WTC11 (cell line): ENCODE results near the gene ABHD6. TPM values are rescaled to one million over a fixed set of nuclear protein-coding genes. Genes with fewer than 3 reads are reported as not detected.
A peak's percentile ranks its signal among the peaks of the same experiment; 100 is the strongest.

Experiments
- E2F1 ChIP-seq: sonication (generic); formaldehyde crosslinking; IDR thresholded peaks from 2 replicates; pipeline ENCODE4 v1.8.0; 2022; ENCODE audit warnings: mild to moderate bottlenecking, missing genetic modification reagents
- EMX1 ChIP-seq: fragments of 250-450 bp; sonication (Bioruptor Pico); IDR thresholded peaks from 2 replicates; pipeline ENCODE4 v1.8.0; 2021; ENCODE audit warnings: mild to moderate bottlenecking
- FOXK1 ChIP-seq: sonication (generic); formaldehyde crosslinking; IDR thresholded peaks from 2 replicates; pipeline ENCODE4 v1.8.0; 2022; ENCODE audit warnings: mild to moderate bottlenecking, moderate library complexity, missing genetic modification reagents
- GTF2I ChIP-seq: fragments of 250-450 bp; sonication (Bioruptor Pico); conservative IDR thresholded peaks from 2 replicates; pipeline ENCODE4 v1.4.0; 2021; ENCODE audit warnings: mild to moderate bottlenecking
- HMGA2 ChIP-seq: fragments of 250-450 bp; sonication (Bioruptor Pico); IDR thresholded peaks from 2 replicates; pipeline ENCODE4 v1.4.0; 2021; ENCODE audit warnings: mild to moderate bottlenecking, moderate library complexity
- NFATC4 ChIP-seq: fragments of 250-450 bp; sonication (Bioruptor Pico); IDR thresholded peaks from 2 replicates; pipeline ENCODE4 v1.9.0; 2021; ENCODE audit warnings: mild to moderate bottlenecking
- NFYB ChIP-seq: sonication (generic); formaldehyde crosslinking; conservative IDR thresholded peaks from 2 replicates; pipeline ENCODE4 v1.8.0; 2022; ENCODE audit warnings: low read depth, missing genetic modification reagents
- NR1H2 ChIP-seq: sonication (generic); formaldehyde crosslinking; IDR thresholded peaks from 2 replicates; pipeline ENCODE4 v1.9.0; 2021; ENCODE audit warnings: mild to moderate bottlenecking, moderate library complexity, missing genetic modification reagents
- PRDM15 ChIP-seq: sonication (generic); formaldehyde crosslinking; IDR thresholded peaks from 2 replicates; pipeline ENCODE4 v1.8.0; 2022; ENCODE audit warnings: missing genetic modification reagents
- SMAD3 ChIP-seq: sonication (generic); formaldehyde crosslinking; IDR thresholded peaks from 2 replicates; pipeline ENCODE4 v1.8.0; 2022; ENCODE audit warnings: missing genetic modification reagents, mild to moderate bottlenecking, borderline replicate concordance
- SOX15 ChIP-seq: fragments of 250-450 bp; sonication (Bioruptor Pico); IDR thresholded peaks from 2 replicates; pipeline ENCODE4 v1.9.0; 2021; ENCODE audit warnings: mild to moderate bottlenecking
- TP53 ChIP-seq: sonication (generic); formaldehyde crosslinking; IDR thresholded peaks from 2 replicates; pipeline ENCODE4 v1.8.1; 2023; ENCODE audit warnings: mild to moderate bottlenecking, missing genetic modification reagents
- USF1 ChIP-seq: sonication (generic); formaldehyde crosslinking; IDR thresholded peaks from 2 replicates; pipeline ENCODE4 v1.8.0; 2022; ENCODE audit warnings: mild to moderate bottlenecking, missing genetic modification reagents
- ZNF121 ChIP-seq: sonication (generic); formaldehyde crosslinking; IDR thresholded peaks from 2 replicates; pipeline ENCODE4 v1.8.0; 2023; ENCODE audit warnings: missing genetic modification reagents
- ZNF138 ChIP-seq: sonication (generic); formaldehyde crosslinking; conservative IDR thresholded peaks from 2 replicates; pipeline ENCODE4 v1.8.1; 2022; ENCODE audit warnings: mild to moderate bottlenecking, moderate library complexity, missing genetic modification reagents
- ZNF219 ChIP-seq: sonication (generic); formaldehyde crosslinking; IDR thresholded peaks from 2 replicates; pipeline ENCODE4 v1.8.0; 2023; ENCODE audit warnings: missing genetic modification reagents, mild to moderate bottlenecking, borderline replicate concordance
- ZNF263 ChIP-seq: sonication (generic); formaldehyde crosslinking; IDR thresholded peaks from 2 replicates; pipeline ENCODE4 v1.8.1; 2022; ENCODE audit warnings: low read depth, mild to moderate bottlenecking, moderate library complexity, missing genetic modification reagents
- ZNF416 ChIP-seq: fragments of 250-450 bp; sonication (Bioruptor Pico); IDR thresholded peaks from 2 replicates; pipeline ENCODE4 v1.9.0; 2021; ENCODE audit warnings: mild to moderate bottlenecking, inconsistent platforms
- total RNA-seq: library from RNA; stranded (reverse); gene quantifications from 3 replicates; pipeline ENCODE4 v1.2.3, GENCODE V29; 2021
- TF ChIP-seq, protein P1 (sequence below): sonication (generic); formaldehyde crosslinking; IDR thresholded peaks from 2 replicates; pipeline ENCODE4 v1.8.1; 2023; ENCODE audit warnings: mild to moderate bottlenecking, missing genetic modification reagents, moderate library complexity
- TF ChIP-seq, protein P2 (sequence below): sonication (generic); formaldehyde crosslinking; IDR thresholded peaks from 2 replicates; pipeline ENCODE4 v1.8.0; 2023; ENCODE audit warnings: missing genetic modification reagents, mild to moderate bottlenecking, borderline replicate concordance
- TF ChIP-seq, protein P3 (sequence below): fragments of 200-600 bp; IDR thresholded peaks from 2 replicates; pipeline ENCODE4 v1.8.0; 2022; ENCODE audit warnings: antibody characterized with exemption
- TF ChIP-seq, protein P4 (sequence below): sonication (generic); formaldehyde crosslinking; IDR thresholded peaks from 2 replicates; pipeline ENCODE4 v1.8.0; 2023; ENCODE audit warnings: mild to moderate bottlenecking, missing genetic modification reagents

Gene ABHD6
- total RNA-seq, 1 experiment from 2014 or later, result 5.4 TPM

DNA sequence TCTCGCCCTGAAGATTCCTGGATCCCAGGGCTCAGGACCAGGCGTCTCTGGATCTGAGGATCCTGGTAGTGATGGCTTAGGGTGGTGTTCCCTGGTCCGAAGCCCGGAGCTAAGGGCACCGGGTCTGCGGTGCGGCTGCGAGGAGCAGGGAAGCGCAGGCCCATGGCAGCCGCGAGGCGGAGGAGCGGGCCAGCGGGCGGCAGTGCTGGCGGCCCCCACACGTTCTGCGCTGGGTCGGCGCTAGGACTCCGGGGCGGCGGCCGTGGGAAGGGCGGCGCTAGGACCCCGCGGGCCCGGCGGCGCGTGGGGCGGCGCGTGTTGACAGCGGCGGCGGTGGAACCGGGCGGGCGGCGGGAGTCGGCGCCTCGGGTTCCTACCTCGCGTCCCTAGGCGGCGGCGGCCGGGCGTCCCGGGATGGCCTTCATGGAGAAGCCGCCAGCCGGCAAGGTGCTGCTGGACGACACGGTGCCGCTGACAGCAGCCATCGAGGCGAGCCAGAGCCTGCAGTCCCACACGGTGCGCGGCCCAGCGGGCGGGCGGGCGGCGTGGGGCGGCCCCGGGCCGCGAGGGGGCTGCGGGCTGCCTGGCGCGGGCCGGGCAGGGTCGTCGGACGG lies 95.1 kb downstream of the ABHD6 start, which contains the start of gene PXK (continued):
- TF ChIP-seq, protein P1, sequence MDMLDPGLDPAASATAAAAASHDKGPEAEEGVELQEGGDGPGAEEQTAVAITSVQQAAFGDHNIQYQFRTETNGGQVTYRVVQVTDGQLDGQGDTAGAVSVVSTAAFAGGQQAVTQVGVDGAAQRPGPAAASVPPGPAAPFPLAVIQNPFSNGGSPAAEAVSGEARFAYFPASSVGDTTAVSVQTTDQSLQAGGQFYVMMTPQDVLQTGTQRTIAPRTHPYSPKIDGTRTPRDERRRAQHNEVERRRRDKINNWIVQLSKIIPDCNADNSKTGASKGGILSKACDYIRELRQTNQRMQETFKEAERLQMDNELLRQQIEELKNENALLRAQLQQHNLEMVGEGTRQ (CRISPR knock-in tag), result peak; percentile 59
- TF ChIP-seq PRDM15 (CRISPR knock-in tag) (peak; percentile 71), ZNF121 (CRISPR knock-in tag) (peak; percentile 75), ZNF138 (CRISPR knock-in tag) (no peak; the same call in 1 of the 2 replicates), SOX15 (CRISPR knock-in tag) (no peak), FOXK1 (peak; percentile 97), ZNF416 (CRISPR knock-in tag) (no peak), ZNF263 (CRISPR knock-in tag) (peak; percentile 10; the same call in 1 of the 2 replicates), ZNF219 (CRISPR knock-in tag) (no peak), NR1H2 (CRISPR knock-in tag) (no peak), EMX1 (CRISPR knock-in tag) (peak; percentile 82; the same call in 1 of the 2 replicates), TP53 (peak; percentile 89), USF1 (CRISPR knock-in tag) (peak; percentile 24; the same call in 1 of the 2 replicates), E2F1 (CRISPR knock-in tag) (no peak), NFATC4 (CRISPR knock-in tag) (no peak), NFYB (CRISPR knock-in tag) (0 out of 2 replicates have a peak, but pooled peaks have one; percentile 24), GTF2I (CRISPR knock-in tag) (no peak), SMAD3 (CRISPR knock-in tag) (no peak), HMGA2 (no peak)
- TF ChIP-seq, protein P2, sequence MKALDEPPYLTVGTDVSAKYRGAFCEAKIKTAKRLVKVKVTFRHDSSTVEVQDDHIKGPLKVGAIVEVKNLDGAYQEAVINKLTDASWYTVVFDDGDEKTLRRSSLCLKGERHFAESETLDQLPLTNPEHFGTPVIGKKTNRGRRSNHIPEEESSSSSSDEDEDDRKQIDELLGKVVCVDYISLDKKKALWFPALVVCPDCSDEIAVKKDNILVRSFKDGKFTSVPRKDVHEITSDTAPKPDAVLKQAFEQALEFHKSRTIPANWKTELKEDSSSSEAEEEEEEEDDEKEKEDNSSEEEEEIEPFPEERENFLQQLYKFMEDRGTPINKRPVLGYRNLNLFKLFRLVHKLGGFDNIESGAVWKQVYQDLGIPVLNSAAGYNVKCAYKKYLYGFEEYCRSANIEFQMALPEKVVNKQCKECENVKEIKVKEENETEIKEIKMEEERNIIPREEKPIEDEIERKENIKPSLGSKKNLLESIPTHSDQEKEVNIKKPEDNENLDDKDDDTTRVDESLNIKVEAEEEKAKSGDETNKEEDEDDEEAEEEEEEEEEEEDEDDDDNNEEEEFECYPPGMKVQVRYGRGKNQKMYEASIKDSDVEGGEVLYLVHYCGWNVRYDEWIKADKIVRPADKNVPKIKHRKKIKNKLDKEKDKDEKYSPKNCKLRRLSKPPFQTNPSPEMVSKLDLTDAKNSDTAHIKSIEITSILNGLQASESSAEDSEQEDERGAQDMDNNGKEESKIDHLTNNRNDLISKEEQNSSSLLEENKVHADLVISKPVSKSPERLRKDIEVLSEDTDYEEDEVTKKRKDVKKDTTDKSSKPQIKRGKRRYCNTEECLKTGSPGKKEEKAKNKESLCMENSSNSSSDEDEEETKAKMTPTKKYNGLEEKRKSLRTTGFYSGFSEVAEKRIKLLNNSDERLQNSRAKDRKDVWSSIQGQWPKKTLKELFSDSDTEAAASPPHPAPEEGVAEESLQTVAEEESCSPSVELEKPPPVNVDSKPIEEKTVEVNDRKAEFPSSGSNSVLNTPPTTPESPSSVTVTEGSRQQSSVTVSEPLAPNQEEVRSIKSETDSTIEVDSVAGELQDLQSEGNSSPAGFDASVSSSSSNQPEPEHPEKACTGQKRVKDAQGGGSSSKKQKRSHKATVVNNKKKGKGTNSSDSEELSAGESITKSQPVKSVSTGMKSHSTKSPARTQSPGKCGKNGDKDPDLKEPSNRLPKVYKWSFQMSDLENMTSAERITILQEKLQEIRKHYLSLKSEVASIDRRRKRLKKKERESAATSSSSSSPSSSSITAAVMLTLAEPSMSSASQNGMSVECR (CRISPR knock-in tag), result peak; percentile 61; the same call in 1 of the 2 replicates
- TF ChIP-seq, protein P3, sequence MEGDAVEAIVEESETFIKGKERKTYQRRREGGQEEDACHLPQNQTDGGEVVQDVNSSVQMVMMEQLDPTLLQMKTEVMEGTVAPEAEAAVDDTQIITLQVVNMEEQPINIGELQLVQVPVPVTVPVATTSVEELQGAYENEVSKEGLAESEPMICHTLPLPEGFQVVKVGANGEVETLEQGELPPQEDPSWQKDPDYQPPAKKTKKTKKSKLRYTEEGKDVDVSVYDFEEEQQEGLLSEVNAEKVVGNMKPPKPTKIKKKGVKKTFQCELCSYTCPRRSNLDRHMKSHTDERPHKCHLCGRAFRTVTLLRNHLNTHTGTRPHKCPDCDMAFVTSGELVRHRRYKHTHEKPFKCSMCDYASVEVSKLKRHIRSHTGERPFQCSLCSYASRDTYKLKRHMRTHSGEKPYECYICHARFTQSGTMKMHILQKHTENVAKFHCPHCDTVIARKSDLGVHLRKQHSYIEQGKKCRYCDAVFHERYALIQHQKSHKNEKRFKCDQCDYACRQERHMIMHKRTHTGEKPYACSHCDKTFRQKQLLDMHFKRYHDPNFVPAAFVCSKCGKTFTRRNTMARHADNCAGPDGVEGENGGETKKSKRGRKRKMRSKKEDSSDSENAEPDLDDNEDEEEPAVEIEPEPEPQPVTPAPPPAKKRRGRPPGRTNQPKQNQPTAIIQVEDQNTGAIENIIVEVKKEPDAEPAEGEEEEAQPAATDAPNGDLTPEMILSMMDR, result no peak
- TF ChIP-seq, protein P4, sequence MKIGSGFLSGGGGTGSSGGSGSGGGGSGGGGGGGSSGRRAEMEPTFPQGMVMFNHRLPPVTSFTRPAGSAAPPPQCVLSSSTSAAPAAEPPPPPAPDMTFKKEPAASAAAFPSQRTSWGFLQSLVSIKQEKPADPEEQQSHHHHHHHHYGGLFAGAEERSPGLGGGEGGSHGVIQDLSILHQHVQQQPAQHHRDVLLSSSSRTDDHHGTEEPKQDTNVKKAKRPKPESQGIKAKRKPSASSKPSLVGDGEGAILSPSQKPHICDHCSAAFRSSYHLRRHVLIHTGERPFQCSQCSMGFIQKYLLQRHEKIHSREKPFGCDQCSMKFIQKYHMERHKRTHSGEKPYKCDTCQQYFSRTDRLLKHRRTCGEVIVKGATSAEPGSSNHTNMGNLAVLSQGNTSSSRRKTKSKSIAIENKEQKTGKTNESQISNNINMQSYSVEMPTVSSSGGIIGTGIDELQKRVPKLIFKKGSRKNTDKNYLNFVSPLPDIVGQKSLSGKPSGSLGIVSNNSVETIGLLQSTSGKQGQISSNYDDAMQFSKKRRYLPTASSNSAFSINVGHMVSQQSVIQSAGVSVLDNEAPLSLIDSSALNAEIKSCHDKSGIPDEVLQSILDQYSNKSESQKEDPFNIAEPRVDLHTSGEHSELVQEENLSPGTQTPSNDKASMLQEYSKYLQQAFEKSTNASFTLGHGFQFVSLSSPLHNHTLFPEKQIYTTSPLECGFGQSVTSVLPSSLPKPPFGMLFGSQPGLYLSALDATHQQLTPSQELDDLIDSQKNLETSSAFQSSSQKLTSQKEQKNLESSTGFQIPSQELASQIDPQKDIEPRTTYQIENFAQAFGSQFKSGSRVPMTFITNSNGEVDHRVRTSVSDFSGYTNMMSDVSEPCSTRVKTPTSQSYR (CRISPR knock-in tag), result no peak
